ENCODE data around the gene GPR35.

The GPR35 gene

DNA sequence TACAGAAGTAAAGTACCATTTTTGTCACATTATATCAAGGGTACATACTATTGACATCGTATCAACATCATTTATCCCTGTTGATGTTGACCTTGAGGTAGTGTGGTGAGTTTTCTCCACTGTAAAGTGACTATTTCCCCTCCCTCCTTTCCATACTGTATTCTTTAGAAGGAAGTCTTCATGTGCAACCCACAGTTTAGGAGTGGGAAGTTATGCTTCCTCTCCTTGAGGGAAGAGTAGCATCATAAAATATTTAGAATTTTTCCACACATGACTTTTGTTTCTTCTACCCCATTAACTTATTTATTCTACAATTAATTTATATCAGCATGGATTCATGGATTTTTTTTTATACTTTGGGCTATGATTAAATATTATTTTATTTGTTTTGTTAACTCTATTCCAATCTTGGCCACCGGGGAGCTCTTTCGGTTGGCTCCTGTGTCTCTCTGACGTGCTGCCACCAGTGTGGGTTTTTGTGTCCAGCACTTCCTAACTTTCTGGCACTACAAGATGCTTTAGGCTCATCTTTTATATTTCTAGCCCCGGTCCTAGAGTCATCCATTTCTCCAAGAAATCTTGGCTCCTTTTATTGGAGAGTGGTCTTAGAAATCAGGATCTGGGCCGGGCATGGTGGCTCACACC, 38.4 kb downstream of the GPR35 start:
- H4K8ac ChIP-seq (ENCODE audit: low read length): no peak overlapping the region
- H2BK15ac ChIP-seq (ENCODE audit: low read depth, poor library complexity, severe bottlenecking): no peak overlapping the region
- no peak overlapping the region for H2BK5ac ChIP-seq (ENCODE audit: low read depth, low read length, poor library complexity, severe bottlenecking)
- no peaks in the 10 kb centered on the region for H3K36me3 ChIP-seq (ENCODE audit: control insufficient read depth in 1 of 2, insufficient read depth in 2 of 2, low read depth in 1 of 2, low read length in 2 of 2)
- H3K18ac ChIP-seq (ENCODE audit: low read depth in 1 of 2, low read length in 2 of 2): no peak overlapping the region
- DNase-seq: no peak
- H3K27ac ChIP-seq (ENCODE audit: low read length, poor library complexity, severe bottlenecking): no peak overlapping the region
- no peak overlapping the region for H3K23ac ChIP-seq (ENCODE audit: low read length in 2 of 2)
- no peaks in the 10 kb centered on the region for H3K4me1 ChIP-seq (ENCODE audit: control insufficient read depth, insufficient read depth, low read depth, low read length)
- H3K27me3 ChIP-seq (ENCODE audit: control insufficient read depth in 1 of 2, insufficient read depth in 1 of 2, low read length in 2 of 2): peaks cover 0 to 59% of the 10 kb centered on the region in 2 experiments
- no peak overlapping the region for H3K4ac ChIP-seq (ENCODE audit: low read depth in 1 of 2, low read length in 2 of 2)
- H2AFZ ChIP-seq (ENCODE audit: low read depth, low read length): no peak overlapping the region
- no peak overlapping the region for H4K91ac ChIP-seq (ENCODE audit: low read length)
- no peak overlapping the region for H3K14ac ChIP-seq (ENCODE audit: low read length in 2 of 2)
- no peak overlapping the region for H2BK120ac ChIP-seq (ENCODE audit: low read depth, low read length)
- H3K4me3 ChIP-seq (ENCODE audit: insufficient read depth in 1 of 2, low read depth in 1 of 2, low read length in 2 of 2): no peak overlapping the region
- no peaks in the 10 kb centered on the region for H3K79me1 ChIP-seq (replicated peaks; ENCODE audit: low read length, poor library complexity, severe bottlenecking)
- no peak overlapping the region for H2AK5ac ChIP-seq (ENCODE audit: low read length, severe bottlenecking)
- 72% methylated on average over 5 of the region's 6 CpGs for WGBS
- no peak overlapping the region for H2BK12ac ChIP-seq (ENCODE audit: low read length in 2 of 2)
- no peak overlapping the region for H3K9ac ChIP-seq (ENCODE audit: low read length)
- H3K4me2 ChIP-seq (ENCODE audit: low read length, poor library complexity, severe bottlenecking): no peak overlapping the region
- peaks cover 8% of the 10 kb centered on the region for H3K9me3 ChIP-seq (ENCODE audit: control insufficient read depth, low read length)

DNA sequence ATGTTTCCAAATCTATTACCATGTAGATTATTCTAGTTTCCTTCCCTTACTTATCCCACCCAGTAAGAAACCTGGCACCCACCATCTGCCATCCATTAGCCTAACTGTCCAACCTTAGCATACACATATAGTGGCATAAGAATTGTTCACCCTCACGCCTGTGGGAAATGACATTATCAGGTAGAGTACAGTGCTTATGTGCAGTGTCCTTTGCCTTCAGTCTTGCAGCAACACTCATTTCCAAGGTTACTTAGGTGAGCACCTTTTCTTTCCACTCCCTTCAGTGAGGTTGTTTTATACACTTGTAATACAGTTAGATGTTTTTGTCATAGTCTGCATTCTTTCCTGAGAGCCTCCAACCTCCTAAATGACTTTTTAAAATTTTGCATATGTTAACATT, 39.3 kb downstream of the GPR35 start:
- Histone ChIP-seq H3K18ac (ENCODE audit: low read depth in 1 of 2, low read length in 2 of 2) (no peak overlapping the region), H3K4me3 (ENCODE audit: insufficient read depth in 1 of 2, low read depth in 1 of 2, low read length in 2 of 2) (no peak overlapping the region), H3K9me3 (ENCODE audit: control insufficient read depth, low read length) (peaks cover 8% of the 10 kb centered on the region), H2BK120ac (ENCODE audit: low read depth, low read length) (no peak overlapping the region), H4K91ac (ENCODE audit: low read length) (no peak overlapping the region), H2BK12ac (ENCODE audit: low read length in 2 of 2) (no peak overlapping the region), H3K79me1 (replicated peaks; ENCODE audit: low read length, poor library complexity, severe bottlenecking) (no peaks in the 10 kb centered on the region), H3K27me3 (ENCODE audit: control insufficient read depth in 1 of 2, insufficient read depth in 1 of 2, low read length in 2 of 2) (peaks cover 0 to 57% of the 10 kb centered on the region in 2 experiments), H2AK5ac (ENCODE audit: low read length, severe bottlenecking) (no peak overlapping the region), H2BK5ac (ENCODE audit: low read depth, low read length, poor library complexity, severe bottlenecking) (no peak overlapping the region), H3K14ac (ENCODE audit: low read length in 2 of 2) (no peak overlapping the region), H3K9ac (ENCODE audit: low read length) (no peak overlapping the region), H2AFZ (ENCODE audit: low read depth, low read length) (no peak overlapping the region), H3K23ac (ENCODE audit: low read length in 2 of 2) (no peak overlapping the region), H3K36me3 (ENCODE audit: control insufficient read depth in 1 of 2, insufficient read depth in 2 of 2, low read depth in 1 of 2, low read length in 2 of 2) (no peaks in the 10 kb centered on the region), H2BK15ac (ENCODE audit: low read depth, poor library complexity, severe bottlenecking) (no peak overlapping the region), H4K8ac (ENCODE audit: low read length) (no peak overlapping the region), H3K4me1 (ENCODE audit: control insufficient read depth, insufficient read depth, low read depth, low read length) (no peaks in the 10 kb centered on the region), H3K4me2 (ENCODE audit: low read length, poor library complexity, severe bottlenecking) (no peak overlapping the region), H3K4ac (ENCODE audit: low read depth in 1 of 2, low read length in 2 of 2) (no peak overlapping the region), H3K27ac (ENCODE audit: low read length, poor library complexity, severe bottlenecking) (no peak overlapping the region)
- no peak for DNase-seq
- 85% methylated on average over 1 of the region's 1 CpG for WGBS

DNA sequence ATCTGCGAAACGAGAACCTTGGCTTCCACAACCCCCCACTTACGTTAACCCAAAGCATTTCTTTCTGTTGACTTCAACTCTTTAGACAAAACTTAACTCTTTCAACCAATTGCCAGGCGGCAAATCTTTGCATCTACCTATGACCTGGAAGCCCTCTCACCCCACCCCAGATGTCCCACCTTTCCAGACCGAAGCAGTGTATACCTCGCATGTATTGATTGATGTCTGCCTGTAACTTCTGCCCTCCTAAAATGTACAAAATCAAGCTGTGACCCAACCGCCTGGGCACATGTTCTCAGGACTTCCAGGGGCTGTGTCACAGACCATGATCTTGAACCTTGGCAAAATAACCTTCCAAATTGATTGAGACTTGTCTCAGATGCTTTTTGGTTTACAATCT, 45.1 kb downstream of the GPR35 start:
- Histone ChIP-seq H3K27me3 (ENCODE audit: control insufficient read depth in 1 of 2, insufficient read depth in 1 of 2, low read length in 2 of 2) (peaks cover 13 to 77% of the 10 kb centered on the region in 2 experiments), H3K18ac (ENCODE audit: low read depth in 1 of 2, low read length in 2 of 2) (no peak overlapping the region), H2BK12ac (ENCODE audit: low read length in 2 of 2) (no peak overlapping the region), H4K91ac (ENCODE audit: low read length) (no peak overlapping the region), H3K14ac (ENCODE audit: low read length in 2 of 2) (no peak overlapping the region), H3K27ac (ENCODE audit: low read length, poor library complexity, severe bottlenecking) (no peak overlapping the region), H2AK5ac (ENCODE audit: low read length, severe bottlenecking) (no peak overlapping the region), H3K9me3 (ENCODE audit: control insufficient read depth, low read length) (no peaks in the 10 kb centered on the region), H2BK120ac (ENCODE audit: low read depth, low read length) (no peak overlapping the region), H3K9ac (ENCODE audit: low read length) (no peak overlapping the region), H2BK5ac (ENCODE audit: low read depth, low read length, poor library complexity, severe bottlenecking) (no peak overlapping the region), H2BK15ac (ENCODE audit: low read depth, poor library complexity, severe bottlenecking) (no peak overlapping the region), H3K36me3 (ENCODE audit: control insufficient read depth in 1 of 2, insufficient read depth in 2 of 2, low read depth in 1 of 2, low read length in 2 of 2) (no peaks in the 10 kb centered on the region), H3K4me3 (ENCODE audit: insufficient read depth in 1 of 2, low read depth in 1 of 2, low read length in 2 of 2) (no peak overlapping the region), H4K8ac (ENCODE audit: low read length) (no peak overlapping the region), H3K4ac (ENCODE audit: low read depth in 1 of 2, low read length in 2 of 2) (no peak overlapping the region), H2AFZ (ENCODE audit: low read depth, low read length) (no peak overlapping the region), H3K23ac (ENCODE audit: low read length in 2 of 2) (no peak overlapping the region), H3K4me1 (ENCODE audit: control insufficient read depth, insufficient read depth, low read depth, low read length) (no peaks in the 10 kb centered on the region), H3K79me1 (replicated peaks; ENCODE audit: low read length, poor library complexity, severe bottlenecking) (no peaks in the 10 kb centered on the region), H3K4me2 (ENCODE audit: low read length, poor library complexity, severe bottlenecking) (no peak overlapping the region)
- 81% methylated on average over 7 of the region's 7 CpGs for whole genome bisulfite sequencing
- DNase-seq: no peak

DNA sequence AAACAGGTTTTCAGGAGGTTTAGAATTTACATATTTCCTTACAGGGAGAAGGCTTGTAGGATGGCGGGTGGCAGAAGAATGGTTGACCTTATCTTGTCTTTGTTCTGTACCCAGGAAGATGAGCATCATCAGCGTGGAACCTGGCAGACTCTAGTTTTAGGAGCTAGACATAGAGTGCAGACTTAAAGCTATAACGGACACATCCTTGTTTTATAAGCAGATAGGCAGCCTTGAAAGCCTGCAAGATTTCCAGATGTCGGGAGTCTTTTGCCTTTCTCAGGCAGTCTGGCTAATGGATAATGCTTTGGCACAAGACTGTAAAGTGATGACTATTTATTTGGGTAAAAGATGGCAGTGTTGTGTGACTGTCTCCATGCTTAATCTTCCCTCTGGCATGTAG, 45.7 kb downstream of the GPR35 start:
- Histone ChIP-seq H2AFZ (ENCODE audit: low read depth, low read length) (no peak overlapping the region), H3K79me1 (replicated peaks; ENCODE audit: low read length, poor library complexity, severe bottlenecking) (no peaks in the 10 kb centered on the region), H3K14ac (ENCODE audit: low read length in 2 of 2) (no peak overlapping the region), H2BK12ac (ENCODE audit: low read length in 2 of 2) (no peak overlapping the region), H3K18ac (ENCODE audit: low read depth in 1 of 2, low read length in 2 of 2) (no peak overlapping the region), H2BK120ac (ENCODE audit: low read depth, low read length) (no peak overlapping the region), H2BK15ac (ENCODE audit: low read depth, poor library complexity, severe bottlenecking) (no peak overlapping the region), H3K4me3 (ENCODE audit: insufficient read depth in 1 of 2, low read depth in 1 of 2, low read length in 2 of 2) (no peak overlapping the region), H3K36me3 (ENCODE audit: control insufficient read depth in 1 of 2, insufficient read depth in 2 of 2, low read depth in 1 of 2, low read length in 2 of 2) (no peaks in the 10 kb centered on the region), H3K27ac (ENCODE audit: low read length, poor library complexity, severe bottlenecking) (no peak overlapping the region), H2BK5ac (ENCODE audit: low read depth, low read length, poor library complexity, severe bottlenecking) (no peak overlapping the region), H3K23ac (ENCODE audit: low read length in 2 of 2) (no peak overlapping the region), H4K8ac (ENCODE audit: low read length) (no peak overlapping the region), H3K27me3 (ENCODE audit: control insufficient read depth in 1 of 2, insufficient read depth in 1 of 2, low read length in 2 of 2) (peaks cover 13 to 75% of the 10 kb centered on the region in 2 experiments), H4K91ac (ENCODE audit: low read length) (no peak overlapping the region), H3K4me1 (ENCODE audit: control insufficient read depth, insufficient read depth, low read depth, low read length) (no peaks in the 10 kb centered on the region), H3K4me2 (ENCODE audit: low read length, poor library complexity, severe bottlenecking) (no peak overlapping the region), H2AK5ac (ENCODE audit: low read length, severe bottlenecking) (no peak overlapping the region), H3K4ac (ENCODE audit: low read depth in 1 of 2, low read length in 2 of 2) (no peak overlapping the region), H3K9ac (ENCODE audit: low read length) (no peak overlapping the region), H3K9me3 (ENCODE audit: control insufficient read depth, low read length) (no peaks in the 10 kb centered on the region)
- DNase-seq: no peak
- WGBS: 82% methylated on average over 4 of the region's 4 CpGs
